SK-N-SH treated with all-trans-retinoic acid at 6 μM for 48 hours (cell line): ENCODE measurements around the gene PCTP.

Source experiments
- BACH2 ChIP-seq: fragments of 250-450 bp; sonication (Bioruptor Pico); IDR thresholded peaks from 2 replicates; pipeline ENCODE4 v1.9.0; 2021; ENCODE audit warnings: mild to moderate bottlenecking, borderline replicate concordance
- PPARA ChIP-seq: fragments of 250-450 bp; sonication (Bioruptor Pico); IDR thresholded peaks from 2 replicates; pipeline ENCODE4 v1.5.0; 2020; ENCODE audit warnings: mild to moderate bottlenecking, borderline replicate concordance

DNA sequence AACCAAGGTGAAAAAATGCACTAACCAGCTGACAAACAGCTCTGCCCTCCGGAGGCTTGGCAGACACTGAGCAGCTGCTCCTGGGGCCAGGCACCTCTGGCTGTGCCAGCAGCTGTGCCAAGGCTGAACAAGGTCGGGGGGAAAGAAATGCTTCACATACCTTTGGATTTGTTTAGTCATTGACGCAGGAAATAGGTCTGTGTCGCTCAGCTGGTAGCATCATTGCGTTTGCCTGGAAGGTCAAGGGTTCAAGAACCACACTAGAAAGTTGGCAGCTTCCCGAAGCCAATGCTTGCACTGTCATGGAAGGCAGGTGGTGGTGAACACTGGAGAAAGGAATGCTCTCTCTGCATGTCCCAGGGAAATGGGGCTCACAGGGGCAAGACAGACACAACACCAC, 63.5 kb downstream of the PCTP start:
- TF ChIP-seq BACH2, result no peak
- TF ChIP-seq PPARA (CRISPR knock-in tag), result no peak
